Astrocyte of the spinal cord (primary cell): ENCODE results near the gene MORN1.

Experiments
- DNase-seq: peaks from one replicate; pipeline ENCODE4 v3.0.0; 2011; ENCODE audit warnings: low read depth, low spot score
- H3K4me3 ChIP-seq: 2 replicates; pipeline ENCODE4 v1.5.1; 2011; ENCODE audit warnings: low read depth, mild to moderate bottlenecking, low read length, moderate library complexity
- in situ Hi-C: cut with HindIII; loops from 2 replicates; pipeline ENCODE4 v1.10.0; 2017; ENCODE audit warnings: low sequenced_read_pairs
- TF ChIP-seq, protein P1 (sequence below): IDR thresholded peaks from 2 replicates; pipeline ENCODE4 v1.5.1; 2012; ENCODE audit warnings: low read depth, mild to moderate bottlenecking, low read length, inconsistent platforms

The MORN1 gene

DNA sequence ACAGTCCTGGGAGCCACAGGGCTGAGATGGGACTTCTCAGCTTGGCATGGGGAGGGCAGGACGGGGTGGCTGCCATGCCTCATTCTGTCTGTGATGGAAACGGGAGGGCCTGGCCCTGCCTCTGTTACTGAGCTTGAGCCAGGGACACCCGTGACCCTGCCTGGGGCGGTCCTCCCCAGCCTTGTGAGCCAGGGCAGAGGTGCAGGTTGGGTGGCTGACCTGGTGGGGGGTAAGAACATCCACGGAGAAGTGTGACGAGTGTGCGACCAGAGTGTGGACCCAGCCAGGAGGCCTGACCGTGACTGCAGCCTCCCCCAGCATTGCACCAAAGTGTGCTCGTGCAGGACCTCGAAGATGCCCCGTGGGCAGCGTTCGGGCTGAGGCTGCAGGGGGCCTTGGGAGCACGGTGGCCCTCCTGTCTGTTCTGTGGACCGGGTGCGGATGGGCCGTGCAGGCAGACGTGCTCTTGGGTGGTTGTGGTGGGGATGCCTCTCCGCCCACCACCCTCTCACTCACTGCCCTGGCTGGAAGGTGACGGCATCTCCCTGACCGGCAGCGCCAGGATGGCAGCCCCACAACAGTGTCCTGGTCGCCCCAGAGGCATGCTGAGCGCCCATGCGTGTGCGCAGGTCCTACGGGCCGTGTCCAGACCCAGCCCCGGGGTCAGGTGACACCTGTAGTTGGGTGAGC is 117.8 kb downstream of the MORN1 start:
- in situ Hi-C loops, result no loop called here
- H3K4me3 ChIP-seq, result no peak overlapping the region
- TF ChIP-seq, protein P1, sequence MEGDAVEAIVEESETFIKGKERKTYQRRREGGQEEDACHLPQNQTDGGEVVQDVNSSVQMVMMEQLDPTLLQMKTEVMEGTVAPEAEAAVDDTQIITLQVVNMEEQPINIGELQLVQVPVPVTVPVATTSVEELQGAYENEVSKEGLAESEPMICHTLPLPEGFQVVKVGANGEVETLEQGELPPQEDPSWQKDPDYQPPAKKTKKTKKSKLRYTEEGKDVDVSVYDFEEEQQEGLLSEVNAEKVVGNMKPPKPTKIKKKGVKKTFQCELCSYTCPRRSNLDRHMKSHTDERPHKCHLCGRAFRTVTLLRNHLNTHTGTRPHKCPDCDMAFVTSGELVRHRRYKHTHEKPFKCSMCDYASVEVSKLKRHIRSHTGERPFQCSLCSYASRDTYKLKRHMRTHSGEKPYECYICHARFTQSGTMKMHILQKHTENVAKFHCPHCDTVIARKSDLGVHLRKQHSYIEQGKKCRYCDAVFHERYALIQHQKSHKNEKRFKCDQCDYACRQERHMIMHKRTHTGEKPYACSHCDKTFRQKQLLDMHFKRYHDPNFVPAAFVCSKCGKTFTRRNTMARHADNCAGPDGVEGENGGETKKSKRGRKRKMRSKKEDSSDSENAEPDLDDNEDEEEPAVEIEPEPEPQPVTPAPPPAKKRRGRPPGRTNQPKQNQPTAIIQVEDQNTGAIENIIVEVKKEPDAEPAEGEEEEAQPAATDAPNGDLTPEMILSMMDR, result no peak
- DNase-seq, result no peak

DNA sequence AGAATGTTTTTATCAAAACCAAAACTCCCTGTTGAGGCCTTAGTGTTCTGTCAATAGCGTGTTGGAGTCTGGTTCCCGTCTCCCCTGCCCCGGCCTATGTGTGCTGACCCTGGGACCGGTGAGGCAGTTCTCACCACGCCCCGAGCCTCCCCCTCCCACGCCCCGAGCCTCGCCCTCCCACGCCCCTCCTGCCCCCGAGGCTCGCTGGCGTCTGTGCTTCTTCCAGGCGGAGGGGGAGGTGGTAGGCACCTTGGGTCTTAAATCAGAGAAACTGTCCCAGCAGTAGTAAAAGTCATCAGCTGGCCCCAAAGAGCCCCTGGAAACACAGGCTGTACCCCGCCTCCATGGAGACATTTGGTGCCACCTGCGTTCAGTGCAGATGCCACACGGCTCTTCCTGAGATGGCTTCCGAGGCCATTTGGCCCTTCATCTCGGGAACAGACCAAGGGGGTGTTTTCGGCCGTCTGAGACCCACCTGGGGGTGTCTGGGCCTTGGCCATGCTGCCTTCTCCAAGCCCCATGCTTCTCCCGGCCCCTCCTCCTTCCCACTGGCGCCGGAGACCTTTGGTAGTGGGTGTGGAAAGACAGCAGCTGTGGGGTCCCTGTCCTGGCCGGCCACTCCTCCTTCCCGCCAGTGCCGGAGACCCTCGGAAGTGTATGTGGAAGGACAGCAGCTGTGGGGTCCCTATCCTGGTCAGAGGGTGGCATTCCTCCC is 118.5 kb downstream of the MORN1 start:
- no peak for DNase-seq
- H3K4me3 ChIP-seq, result no peak overlapping the region
- TF ChIP-seq, protein P1, result no peak
- in situ Hi-C loops, result no loop called here

DNA sequence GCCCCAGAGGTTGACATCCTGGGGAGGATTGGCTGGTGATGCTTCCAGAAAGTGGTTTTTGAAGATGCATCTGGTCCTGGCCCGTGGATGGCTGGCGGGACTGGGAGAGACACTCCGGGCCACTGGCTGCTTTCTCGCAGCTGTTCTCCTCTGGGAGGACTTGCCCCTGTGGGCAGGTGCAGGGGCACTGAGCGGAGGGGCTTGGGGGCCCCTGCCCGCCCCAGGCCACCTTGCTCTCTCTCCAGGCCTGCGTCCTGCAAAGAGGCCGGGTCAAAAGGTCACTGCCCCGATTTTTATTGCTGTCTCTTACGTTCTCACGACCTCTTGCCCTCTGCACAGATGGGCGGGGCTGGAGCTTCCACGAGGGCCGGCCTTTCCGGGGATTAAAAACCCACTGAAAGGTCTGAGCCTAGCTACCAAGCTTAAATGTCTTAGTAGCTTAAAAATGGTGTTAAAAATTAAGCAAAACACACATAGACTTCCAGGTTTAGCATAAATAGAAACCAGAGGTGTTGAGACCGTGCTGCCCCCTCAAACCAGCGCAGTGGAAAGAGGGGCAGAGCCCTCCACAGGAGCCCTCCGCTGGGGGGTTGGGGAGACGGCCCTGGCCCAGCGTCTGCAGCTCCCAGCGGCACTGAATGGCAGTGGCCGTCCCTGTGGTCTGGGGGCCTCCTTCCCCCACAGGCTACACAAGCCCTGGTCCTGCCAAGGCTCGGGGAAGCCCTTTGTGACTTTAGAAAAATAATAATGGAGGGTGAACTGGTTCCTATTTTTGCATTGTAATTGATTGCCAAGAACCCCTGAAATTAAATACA is 119.3 kb downstream of the MORN1 start:
- no peak for DNase-seq
- TF ChIP-seq, protein P1, result no peak
- no peak overlapping the region for H3K4me3 ChIP-seq
- in situ Hi-C loops, result no loop called here
